ENCODE measurements around the gene RAP1GAP. TPM values are rescaled to one million over a fixed set of nuclear protein-coding genes. Genes with fewer than 3 reads are reported as not detected.

RAP1GAP gene
- polyA plus RNA-seq, 1 donor from 2014 or later: 9.8 TPM

DNA sequence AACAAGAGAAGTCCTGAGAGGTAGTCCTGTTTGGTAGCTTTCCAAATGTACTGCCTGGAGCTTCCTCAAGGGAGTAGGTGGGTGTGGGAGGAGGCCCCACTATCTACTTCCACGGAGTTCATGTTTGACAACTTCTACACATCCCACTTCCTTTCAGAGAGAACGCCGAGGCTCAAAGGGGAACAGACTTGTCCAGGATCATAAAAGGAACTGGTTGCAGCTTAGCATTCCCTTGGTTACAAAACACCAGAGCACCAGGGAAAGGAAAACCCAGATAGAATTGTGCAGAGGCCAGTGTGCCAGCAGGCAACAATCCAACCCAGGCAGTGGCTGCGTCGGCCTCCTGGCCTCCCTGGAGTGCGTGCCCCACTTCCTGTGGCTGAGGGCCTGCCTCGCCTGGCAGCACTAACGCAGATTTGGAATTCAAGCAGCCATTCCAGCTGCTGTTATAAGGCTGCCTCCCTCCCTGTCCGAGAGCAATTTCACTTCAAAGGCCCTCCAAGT, 4.2 kb upstream of the RAP1GAP start:
- Histone ChIP-seq H3K27me3 (ENCODE audit: insufficient read depth, low read depth, low read length) (peaks cover 16% of the 10 kb centered on the region), H3K36me3 (ENCODE audit: insufficient read depth, low read length) (no peaks in the 10 kb centered on the region), H3K9ac (ENCODE audit: low read length) (no peak overlapping the region), H3K9me3 (ENCODE audit: low read length) (no peaks in the 10 kb centered on the region), H2AFZ (ENCODE audit: low read depth, low read length) (no peak overlapping the region), H3K4me2 (ENCODE audit: low read length) (no peak overlapping the region), H3K27ac (ENCODE audit: low read length) (no peak overlapping the region), H3F3A (ENCODE audit: insufficient read depth, low read length, poor library complexity, severe bottlenecking) (no peaks in the 10 kb centered on the region), H3K4me3 (ENCODE audit: low read length) (no peak overlapping the region), H3K9me2 (ENCODE audit: insufficient read depth, low read length) (no peaks in the 10 kb centered on the region), H3K79me2 (replicated peaks; ENCODE audit: insufficient read depth, low read length) (no peaks in the 10 kb centered on the region), H4K20me1 (ENCODE audit: insufficient read depth) (no peaks in the 10 kb centered on the region)
- TF ChIP-seq, protein P1, sequence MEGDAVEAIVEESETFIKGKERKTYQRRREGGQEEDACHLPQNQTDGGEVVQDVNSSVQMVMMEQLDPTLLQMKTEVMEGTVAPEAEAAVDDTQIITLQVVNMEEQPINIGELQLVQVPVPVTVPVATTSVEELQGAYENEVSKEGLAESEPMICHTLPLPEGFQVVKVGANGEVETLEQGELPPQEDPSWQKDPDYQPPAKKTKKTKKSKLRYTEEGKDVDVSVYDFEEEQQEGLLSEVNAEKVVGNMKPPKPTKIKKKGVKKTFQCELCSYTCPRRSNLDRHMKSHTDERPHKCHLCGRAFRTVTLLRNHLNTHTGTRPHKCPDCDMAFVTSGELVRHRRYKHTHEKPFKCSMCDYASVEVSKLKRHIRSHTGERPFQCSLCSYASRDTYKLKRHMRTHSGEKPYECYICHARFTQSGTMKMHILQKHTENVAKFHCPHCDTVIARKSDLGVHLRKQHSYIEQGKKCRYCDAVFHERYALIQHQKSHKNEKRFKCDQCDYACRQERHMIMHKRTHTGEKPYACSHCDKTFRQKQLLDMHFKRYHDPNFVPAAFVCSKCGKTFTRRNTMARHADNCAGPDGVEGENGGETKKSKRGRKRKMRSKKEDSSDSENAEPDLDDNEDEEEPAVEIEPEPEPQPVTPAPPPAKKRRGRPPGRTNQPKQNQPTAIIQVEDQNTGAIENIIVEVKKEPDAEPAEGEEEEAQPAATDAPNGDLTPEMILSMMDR (IDR thresholded peaks at IDR 0.05; ENCODE audit: poor library complexity, severe bottlenecking): no peak
- TF ChIP-seq TAF1 (IDR thresholded peaks at IDR 0.05; ENCODE audit: low read depth) (no peak), EZH2 (IDR thresholded peaks at IDR 0.05; ENCODE audit: borderline replicate concordance, insufficient read depth, low read length, poor library complexity, severe bottlenecking) (no peak), POLR2AphosphoS5 (IDR thresholded peaks at IDR 0.05) (no peak), SMC3 (conservative IDR thresholded peaks at IDR 0.05; ENCODE audit: poor library complexity) (no peak), MXI1 (conservative IDR thresholded peaks at IDR 0.05; ENCODE audit: poor library complexity, severe bottlenecking) (no peak), RAD21 (conservative IDR thresholded peaks at IDR 0.05) (no peak), EP300 (conservative IDR thresholded peaks at IDR 0.05; ENCODE audit: poor library complexity, severe bottlenecking) (no peak)
- TF ChIP-seq, protein P2, sequence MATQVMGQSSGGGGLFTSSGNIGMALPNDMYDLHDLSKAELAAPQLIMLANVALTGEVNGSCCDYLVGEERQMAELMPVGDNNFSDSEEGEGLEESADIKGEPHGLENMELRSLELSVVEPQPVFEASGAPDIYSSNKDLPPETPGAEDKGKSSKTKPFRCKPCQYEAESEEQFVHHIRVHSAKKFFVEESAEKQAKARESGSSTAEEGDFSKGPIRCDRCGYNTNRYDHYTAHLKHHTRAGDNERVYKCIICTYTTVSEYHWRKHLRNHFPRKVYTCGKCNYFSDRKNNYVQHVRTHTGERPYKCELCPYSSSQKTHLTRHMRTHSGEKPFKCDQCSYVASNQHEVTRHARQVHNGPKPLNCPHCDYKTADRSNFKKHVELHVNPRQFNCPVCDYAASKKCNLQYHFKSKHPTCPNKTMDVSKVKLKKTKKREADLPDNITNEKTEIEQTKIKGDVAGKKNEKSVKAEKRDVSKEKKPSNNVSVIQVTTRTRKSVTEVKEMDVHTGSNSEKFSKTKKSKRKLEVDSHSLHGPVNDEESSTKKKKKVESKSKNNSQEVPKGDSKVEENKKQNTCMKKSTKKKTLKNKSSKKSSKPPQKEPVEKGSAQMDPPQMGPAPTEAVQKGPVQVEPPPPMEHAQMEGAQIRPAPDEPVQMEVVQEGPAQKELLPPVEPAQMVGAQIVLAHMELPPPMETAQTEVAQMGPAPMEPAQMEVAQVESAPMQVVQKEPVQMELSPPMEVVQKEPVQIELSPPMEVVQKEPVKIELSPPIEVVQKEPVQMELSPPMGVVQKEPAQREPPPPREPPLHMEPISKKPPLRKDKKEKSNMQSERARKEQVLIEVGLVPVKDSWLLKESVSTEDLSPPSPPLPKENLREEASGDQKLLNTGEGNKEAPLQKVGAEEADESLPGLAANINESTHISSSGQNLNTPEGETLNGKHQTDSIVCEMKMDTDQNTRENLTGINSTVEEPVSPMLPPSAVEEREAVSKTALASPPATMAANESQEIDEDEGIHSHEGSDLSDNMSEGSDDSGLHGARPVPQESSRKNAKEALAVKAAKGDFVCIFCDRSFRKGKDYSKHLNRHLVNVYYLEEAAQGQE (IDR thresholded peaks at IDR 0.05; ENCODE audit: borderline replicate concordance): no peak

DNA sequence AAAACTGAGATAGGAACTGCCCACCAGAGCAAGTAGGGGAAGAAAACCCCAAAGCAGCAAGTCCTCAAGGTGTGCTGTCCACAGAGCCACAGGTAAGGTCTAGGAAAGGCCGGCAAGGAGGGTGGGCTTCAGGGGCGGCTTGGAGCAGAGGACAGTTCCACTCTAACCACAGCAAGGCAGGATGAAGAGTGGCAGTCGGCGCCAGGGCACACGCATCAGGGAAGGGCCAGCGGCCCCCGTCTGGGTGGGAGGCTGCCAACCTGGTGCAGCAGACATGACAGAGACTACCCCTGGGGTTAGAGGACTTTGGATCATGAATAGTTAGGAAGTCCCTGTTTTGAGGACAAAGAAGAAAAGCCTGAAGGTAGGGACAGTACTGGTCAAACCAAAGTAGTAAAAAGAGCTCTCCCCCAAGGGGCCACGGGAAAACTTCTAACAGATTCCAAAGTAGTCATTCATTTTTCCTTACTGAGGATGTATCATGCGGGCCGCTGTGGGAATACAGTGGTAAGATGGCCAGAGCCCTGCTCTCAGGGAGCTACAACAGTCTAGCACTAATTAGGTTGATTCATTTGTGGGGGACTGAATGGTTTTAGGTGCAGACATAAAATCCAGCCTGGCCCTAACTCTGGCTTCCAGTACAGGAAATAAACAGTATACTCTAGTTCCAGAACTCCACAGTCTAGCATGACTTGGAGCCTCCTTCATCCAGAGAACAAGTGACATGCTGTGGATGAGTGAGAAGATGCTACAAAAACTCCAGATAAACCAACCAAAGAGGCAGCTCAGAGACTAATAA, 3.5 kb upstream of the RAP1GAP start:
- Histone ChIP-seq H3K27me3 (ENCODE audit: insufficient read depth, low read depth, low read length) (peaks cover 22% of the 10 kb centered on the region), H3K27ac (ENCODE audit: low read length) (no peak overlapping the region), H3K4me2 (ENCODE audit: low read length) (no peak overlapping the region), H3K9ac (ENCODE audit: low read length) (no peak overlapping the region), H4K20me1 (ENCODE audit: insufficient read depth) (no peaks in the 10 kb centered on the region), H3K9me3 (ENCODE audit: low read length) (no peaks in the 10 kb centered on the region), H3K36me3 (ENCODE audit: insufficient read depth, low read length) (no peaks in the 10 kb centered on the region), H3K4me3 (ENCODE audit: low read length) (no peak overlapping the region), H3F3A (ENCODE audit: insufficient read depth, low read length, poor library complexity, severe bottlenecking) (no peaks in the 10 kb centered on the region), H2AFZ (ENCODE audit: low read depth, low read length) (no peak overlapping the region), H3K79me2 (replicated peaks; ENCODE audit: insufficient read depth, low read length) (no peaks in the 10 kb centered on the region), H3K9me2 (ENCODE audit: insufficient read depth, low read length) (no peaks in the 10 kb centered on the region)
- no peak for TF ChIP-seq RAD21 (conservative IDR thresholded peaks at IDR 0.05)
- TF ChIP-seq, protein P2 (IDR thresholded peaks at IDR 0.05; ENCODE audit: borderline replicate concordance): no peak
- TF ChIP-seq EZH2 (IDR thresholded peaks at IDR 0.05; ENCODE audit: borderline replicate concordance, insufficient read depth, low read length, poor library complexity, severe bottlenecking): no peak
- TF ChIP-seq EP300 (conservative IDR thresholded peaks at IDR 0.05; ENCODE audit: poor library complexity, severe bottlenecking): no peak
- TF ChIP-seq, protein P1 (IDR thresholded peaks at IDR 0.05; ENCODE audit: poor library complexity, severe bottlenecking): no peak
- no peak for TF ChIP-seq POLR2AphosphoS5 (IDR thresholded peaks at IDR 0.05)
- no peak for TF ChIP-seq MXI1 (conservative IDR thresholded peaks at IDR 0.05; ENCODE audit: poor library complexity, severe bottlenecking)
- TF ChIP-seq TAF1 (IDR thresholded peaks at IDR 0.05; ENCODE audit: low read depth): no peak
- TF ChIP-seq SMC3 (conservative IDR thresholded peaks at IDR 0.05; ENCODE audit: poor library complexity): no peak

All from neural cell (in vitro differentiated cells).